Measurements from ENCODE around the gene ADAMTS16. TPM values are rescaled to one million over a fixed set of nuclear protein-coding genes. Genes with fewer than 3 reads are reported as not detected.
"Not testable (repeated sequence)": the region's sequence is repeated elsewhere in the genome, so short reads cannot be mapped to it uniquely, and the experiment has no call there.

ADAMTS16 gene
- total RNA-seq: not detected
- long read RNA-seq: 0 reads

- intact Hi-C loops (cut with DNase I): loop anchor here (5.0 kb wide), 1 partner anchor 263 kb away; no protein-coding TSS in a partner anchor
- no peak for DNase-seq (ENCODE audit: low spot score)
These were observed at the start of gene ADAMTS16 for GRCh38 chr5:5139777-5140478. Gene ADAMTS16 (plus strand): TSS chr5:5140330. CDS start chr5:5140468, 138 bp downstream.

GRCh38 chr5:5092149-5092548, 48.0 kb upstream of the ADAMTS16 start:
- intact Hi-C loops (cut with DNase I): no loop called here
- no peak for DNase-seq (ENCODE audit: low spot score)

- DNase-seq (ENCODE audit: low spot score): no peak
- intact Hi-C loops (cut with DNase I): no loop called here
These were observed 39.5 kb upstream of the ADAMTS16 start for GRCh38 chr5:5100635-5101034.

GRCh38 chr5:5101676-5102075, 38.5 kb upstream of the ADAMTS16 start:
- intact Hi-C loops (cut with DNase I): no loop called here
- DNase-seq (ENCODE audit: low spot score): no peak

- DNase-seq (ENCODE audit: low spot score): no peak
- intact Hi-C loops (cut with DNase I): no loop called here
These were observed 36.9 kb upstream of the ADAMTS16 start for GRCh38 chr5:5103245-5103644.

GRCh38 chr5:5104550-5104949, 35.6 kb upstream of the ADAMTS16 start:
- DNase-seq (ENCODE audit: low spot score): no peak
- intact Hi-C loops (cut with DNase I): no loop called here

GRCh38 chr5:5105531-5105930, 34.6 kb upstream of the ADAMTS16 start:
- intact Hi-C loops (cut with DNase I): no loop called here
- no peak for DNase-seq (ENCODE audit: low spot score)

GRCh38 chr5:5116956-5117355, 23.2 kb upstream of the ADAMTS16 start:
- intact Hi-C loops (cut with DNase I): no loop called here
- no peak for DNase-seq (ENCODE audit: low spot score)

GRCh38 chr5:5122776-5123175, 17.4 kb upstream of the ADAMTS16 start:
- intact Hi-C loops (cut with DNase I): no loop called here
- no peak for DNase-seq (ENCODE audit: low spot score)

GRCh38 chr5:5124231-5124630, 15.9 kb upstream of the ADAMTS16 start:
- intact Hi-C loops (cut with DNase I): no loop called here

GRCh38 chr5:5126444-5126843, 13.7 kb upstream of the ADAMTS16 start:
- no peak for DNase-seq (ENCODE audit: low spot score)

More at GRCh38 chr5:5124231-5124630, 15.9 kb upstream of the ADAMTS16 start:
- DNase-seq (ENCODE audit: low spot score): no peak

GRCh38 chr5:5128766-5129165, 11.4 kb upstream of the ADAMTS16 start:
- no peak for DNase-seq (ENCODE audit: low spot score)
- intact Hi-C loops (cut with DNase I): no loop called here

More at GRCh38 chr5:5126444-5126843, 13.7 kb upstream of the ADAMTS16 start:
- intact Hi-C loops (cut with DNase I): no loop called here

GRCh38 chr5:5132234-5132633, 7.9 kb upstream of the ADAMTS16 start:
- no peak for DNase-seq (ENCODE audit: low spot score)
- intact Hi-C loops (cut with DNase I): no loop called here

- intact Hi-C loops (cut with DNase I): no loop called here
- no peak for DNase-seq (ENCODE audit: low spot score)
These were observed 7.3 kb upstream of the ADAMTS16 start for GRCh38 chr5:5132693-5133295.

GRCh38 chr5:5134107-5134506, 6.0 kb upstream of the ADAMTS16 start:
- no peak for DNase-seq (ENCODE audit: low spot score)
- intact Hi-C loops (cut with DNase I): no loop called here

GRCh38 chr5:5135957-5136676, 4.0 kb upstream of the ADAMTS16 start:
- no peak for DNase-seq (ENCODE audit: low spot score)
- intact Hi-C loops (cut with DNase I): no loop called here

- DNase-seq (ENCODE audit: low spot score); intact Hi-C loops (cut with DNase I): not testable (repeated sequence)
These were observed 2.3 kb upstream of the ADAMTS16 start for GRCh38 chr5:5137851-5138250.

GRCh38 chr5:5139336-5139776, 774 bp upstream of the ADAMTS16 start:
- intact Hi-C loops (cut with DNase I): no loop called here
- DNase-seq (ENCODE audit: low spot score): no peak

GRCh38 chr5:5140479-5141338, 579 bp downstream of the ADAMTS16 start:
- DNase-seq (ENCODE audit: low spot score): no peak
- intact Hi-C loops (cut with DNase I): loop anchor here (1.0 to 5.0 kb wide), 2 partner anchors 263 to 279 kb away; no protein-coding TSS in a partner anchor

GRCh38 chr5:5141339-5141599, 1.1 kb downstream of the ADAMTS16 start:
- DNase-seq (ENCODE audit: low spot score): no peak
- intact Hi-C loops (cut with DNase I): loop anchor here (1.0 to 5.0 kb wide), 2 partner anchors 264 to 278 kb away; no protein-coding TSS in a partner anchor
